Measurements from ENCODE around the gene KATNB1. TPM values are rescaled to one million over a fixed set of nuclear protein-coding genes. Genes with fewer than 3 reads are reported as not detected.
"Not testable (repeated sequence)": the region's sequence is repeated elsewhere in the genome, so short reads cannot be mapped to it uniquely, and the experiment has no call there.

Gene KATNB1
- total RNA-seq, 1 donor, result 23.7 TPM

- H3K4me3 ChIP-seq (ENCODE audit: low read depth, low read length), result no peak overlapping the region
- no peak for DNase-seq (ENCODE audit: low read depth)
- no peak for TF ChIP-seq CTCF (IDR thresholded peaks at IDR 0.05; ENCODE audit: insufficient read depth, low read length)
Measured at GRCh38 chr16:57728336-57729181, 7.0 kb upstream of the KATNB1 start.

DNA sequence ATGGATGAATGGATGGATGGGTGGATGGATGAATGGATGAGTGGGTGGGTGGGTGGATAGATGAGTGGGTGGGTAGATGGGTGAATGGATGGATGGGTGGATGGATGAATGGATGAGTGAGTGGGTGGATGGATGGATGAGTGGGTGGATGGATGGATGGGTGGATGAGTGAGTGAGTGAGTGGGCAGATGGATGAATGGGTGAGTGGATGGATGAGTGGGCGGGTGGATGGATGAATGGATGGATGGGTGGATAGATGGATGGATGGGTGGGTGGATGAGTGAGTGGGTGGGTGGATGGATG is 6.4 kb upstream of the KATNB1 start:
- no peak for DNase-seq (ENCODE audit: low read depth)
- no peak for TF ChIP-seq CTCF (IDR thresholded peaks at IDR 0.05; ENCODE audit: insufficient read depth, low read length)
- H3K4me3 ChIP-seq (ENCODE audit: low read depth, low read length), result no peak overlapping the region

- not testable (repeated sequence) for H3K4me3 ChIP-seq (ENCODE audit: low read depth, low read length); DNase-seq (ENCODE audit: low read depth)
Measured at GRCh38 chr16:57729852-57730251, 5.7 kb upstream of the KATNB1 start.

GRCh38 chr16:57730771-57731730 is 4.5 kb upstream of the KATNB1 start:
- DNase-seq (ENCODE audit: low read depth), result no peak
- TF ChIP-seq CTCF (IDR thresholded peaks at IDR 0.05; ENCODE audit: insufficient read depth, low read length), result no peak
- H3K4me3 ChIP-seq (ENCODE audit: low read depth, low read length), result no peak overlapping the region

DNA sequence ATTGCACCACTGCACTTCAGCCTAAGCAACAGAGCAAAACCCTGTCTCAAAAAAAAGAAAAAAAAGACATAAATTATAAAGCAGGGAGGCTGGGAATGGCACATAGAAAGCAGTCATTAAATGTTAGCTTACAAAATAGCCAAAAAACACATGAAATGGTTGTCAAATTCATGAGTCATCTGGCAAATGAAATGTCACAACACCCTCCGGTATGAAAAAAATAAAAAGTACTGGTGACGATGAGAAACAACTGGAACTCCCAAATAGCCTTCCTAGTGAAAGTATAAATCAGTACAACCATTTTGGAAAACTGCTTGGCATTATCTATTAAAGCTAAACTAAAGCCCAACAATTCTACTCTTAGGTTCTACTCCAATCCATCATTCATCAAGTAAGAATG is 3.5 kb upstream of the KATNB1 start:
- peak; percentile 77 for DNase-seq (ENCODE audit: low read depth)
- no peak for TF ChIP-seq CTCF (IDR thresholded peaks at IDR 0.05; ENCODE audit: insufficient read depth, low read length)
- H3K4me3 ChIP-seq (ENCODE audit: low read depth, low read length), result no peak overlapping the region

GRCh38 chr16:57732714-57733113 is 2.9 kb upstream of the KATNB1 start:
- no peak overlapping the region for H3K4me3 ChIP-seq (ENCODE audit: low read depth, low read length)
- TF ChIP-seq CTCF (IDR thresholded peaks at IDR 0.05; ENCODE audit: insufficient read depth, low read length), result no peak

DNA sequence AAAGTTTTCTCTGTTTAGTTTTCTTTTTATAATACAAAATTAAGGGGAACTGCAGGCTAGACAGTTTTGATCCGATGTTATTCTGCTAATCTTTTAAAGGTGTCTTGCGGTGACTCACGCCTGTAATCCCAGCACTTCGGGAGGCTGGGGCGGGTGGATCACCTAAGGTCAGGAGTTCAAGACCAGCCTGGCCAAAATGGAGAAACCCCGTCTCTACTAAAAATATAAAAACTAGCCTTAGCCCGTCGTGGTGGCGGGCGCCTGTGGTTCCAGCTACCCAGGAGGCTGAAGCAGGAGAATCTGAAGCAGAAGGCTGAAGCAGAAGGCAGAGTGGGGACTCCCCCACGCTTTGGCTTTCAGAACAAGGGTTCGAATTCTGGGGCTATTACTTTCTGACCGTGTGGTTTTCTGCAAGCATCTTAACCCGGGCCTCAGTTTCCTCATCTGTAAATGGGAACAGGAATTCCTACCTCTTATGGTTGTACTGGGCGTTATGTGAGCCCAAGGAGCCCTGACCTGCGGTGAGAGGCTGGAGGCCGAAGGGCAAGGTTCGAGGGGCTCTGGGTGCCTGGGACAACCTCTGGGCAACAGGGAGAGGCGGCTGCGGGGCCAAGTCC is 1.2 kb upstream of the KATNB1 start:
- no peak for DNase-seq (ENCODE audit: low read depth)
- peak overlapping the region; percentile 88 for H3K4me3 ChIP-seq (ENCODE audit: low read depth, low read length)
- no peak for TF ChIP-seq CTCF (IDR thresholded peaks at IDR 0.05; ENCODE audit: insufficient read depth, low read length)

More at GRCh38 chr16:57732714-57733113, 2.9 kb upstream of the KATNB1 start:
- DNase-seq (ENCODE audit: low read depth), result no peak
